C4-2B (cell line): Measurements from ENCODE around the gene SNX25.
"Not testable (repeated sequence)": the region's sequence is repeated elsewhere in the genome, so short reads cannot be mapped to it uniquely, and the experiment has no call there.

Source experiments
- ZFX ChIP-seq: fragments of 450-650 bp; IDR thresholded peaks from 2 replicates; pipeline ENCODE4 v1.6.1; 2017
- TF ChIP-seq, protein P1 (sequence below): fragments of 450-650 bp; conservative IDR thresholded peaks from 2 replicates; pipeline ENCODE4 v1.5.1; 2017; ENCODE audit warnings: mild to moderate bottlenecking

- TF ChIP-seq, protein P1, sequence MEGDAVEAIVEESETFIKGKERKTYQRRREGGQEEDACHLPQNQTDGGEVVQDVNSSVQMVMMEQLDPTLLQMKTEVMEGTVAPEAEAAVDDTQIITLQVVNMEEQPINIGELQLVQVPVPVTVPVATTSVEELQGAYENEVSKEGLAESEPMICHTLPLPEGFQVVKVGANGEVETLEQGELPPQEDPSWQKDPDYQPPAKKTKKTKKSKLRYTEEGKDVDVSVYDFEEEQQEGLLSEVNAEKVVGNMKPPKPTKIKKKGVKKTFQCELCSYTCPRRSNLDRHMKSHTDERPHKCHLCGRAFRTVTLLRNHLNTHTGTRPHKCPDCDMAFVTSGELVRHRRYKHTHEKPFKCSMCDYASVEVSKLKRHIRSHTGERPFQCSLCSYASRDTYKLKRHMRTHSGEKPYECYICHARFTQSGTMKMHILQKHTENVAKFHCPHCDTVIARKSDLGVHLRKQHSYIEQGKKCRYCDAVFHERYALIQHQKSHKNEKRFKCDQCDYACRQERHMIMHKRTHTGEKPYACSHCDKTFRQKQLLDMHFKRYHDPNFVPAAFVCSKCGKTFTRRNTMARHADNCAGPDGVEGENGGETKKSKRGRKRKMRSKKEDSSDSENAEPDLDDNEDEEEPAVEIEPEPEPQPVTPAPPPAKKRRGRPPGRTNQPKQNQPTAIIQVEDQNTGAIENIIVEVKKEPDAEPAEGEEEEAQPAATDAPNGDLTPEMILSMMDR = not testable (repeated sequence)
- TF ChIP-seq ZFX = not testable (repeated sequence)
Observed at GRCh38 chr4:185205073-185205472, 4.3 kb upstream of the SNX25 start.
